GM12864 (cell line): ENCODE measurements around the gene ARHGEF10L.

Experiments used
- DNase-seq: peaks from one replicate; pipeline ENCODE4 v3.0.0-alpha.2; 2011; ENCODE audit warnings: low read depth
- H3K4me3 ChIP-seq: 2 replicates; pipeline ENCODE4 v1.5.1; 2011; ENCODE audit warnings: mild to moderate bottlenecking, low read depth, low read length, control low read depth
- CTCF ChIP-seq: IDR thresholded peaks from 2 replicates; pipeline ENCODE4 v1.5.1; 2011; ENCODE audit warnings: low read depth, mild to moderate bottlenecking, moderate library complexity, low read length, control low read depth, inconsistent platforms; ENCODE audit errors: missing control alignments

The ARHGEF10L gene

DNA sequence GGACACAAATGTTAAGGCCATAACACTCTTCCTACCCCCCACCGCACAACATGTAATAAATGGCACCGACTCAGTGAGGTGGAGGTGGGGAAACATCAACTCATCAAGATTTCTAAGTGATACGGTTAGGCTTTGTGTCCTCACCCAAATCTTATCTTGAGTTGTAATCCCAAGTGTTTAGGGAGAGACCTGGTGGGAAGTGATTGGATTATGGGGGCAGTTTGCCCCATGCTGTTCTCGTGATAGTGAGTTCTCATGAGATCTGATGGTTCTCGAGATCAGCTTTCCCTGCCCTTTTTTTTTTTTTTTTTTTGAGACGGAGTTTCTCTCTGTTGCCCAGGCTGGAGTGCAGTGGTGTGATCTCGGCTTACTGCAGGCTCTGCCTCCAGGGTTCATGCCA lies 164.7 kb downstream of the ARHGEF10L start:
- H3K4me3 ChIP-seq: no peak overlapping the region
- TF ChIP-seq CTCF: no peak
- no peak for DNase-seq

DNA sequence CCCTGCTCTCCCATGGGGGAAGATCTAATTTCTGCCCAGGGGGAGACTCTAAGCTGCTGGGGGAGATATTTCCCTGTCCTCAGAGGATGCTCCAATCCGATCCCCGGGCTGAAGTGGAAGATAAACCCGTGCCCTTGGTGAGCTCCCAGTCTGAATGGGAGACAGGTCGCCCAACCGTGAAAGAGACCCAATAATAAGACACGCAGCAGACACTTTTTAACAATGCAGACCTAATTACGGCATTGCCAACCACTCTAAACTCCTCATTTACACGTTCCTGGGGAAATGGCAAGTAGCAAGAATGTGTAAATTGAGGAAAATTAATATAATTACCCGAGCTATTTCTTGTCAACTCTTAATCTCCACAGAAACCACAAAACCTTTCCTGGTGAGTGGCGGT lies 166.9 kb downstream of the ARHGEF10L start:
- no peak for DNase-seq
- no peak for TF ChIP-seq CTCF
- no peak overlapping the region for H3K4me3 ChIP-seq

DNA sequence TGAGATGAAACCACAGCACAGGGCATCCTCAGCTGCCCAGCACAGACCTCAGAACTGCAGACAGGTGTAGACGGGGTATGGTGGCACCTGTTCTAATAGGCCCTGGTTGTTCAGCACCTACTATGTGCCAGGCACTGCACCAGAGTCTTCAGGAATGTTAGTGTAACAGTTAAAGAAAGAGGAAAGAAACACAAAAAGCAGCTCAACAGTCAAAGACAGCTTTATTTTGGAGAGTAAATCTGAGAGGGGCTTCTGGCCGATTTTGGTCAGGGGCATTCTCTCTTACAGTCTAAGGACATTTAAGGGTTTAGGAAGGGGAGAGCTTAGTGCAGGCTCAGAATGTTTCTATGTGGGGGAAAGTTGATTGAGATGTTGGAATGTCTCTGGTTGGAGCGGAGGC lies 170.5 kb downstream of the ARHGEF10L start:
- H3K4me3 ChIP-seq: no peak overlapping the region
- no peak for TF ChIP-seq CTCF
- DNase-seq: no peak

DNA sequence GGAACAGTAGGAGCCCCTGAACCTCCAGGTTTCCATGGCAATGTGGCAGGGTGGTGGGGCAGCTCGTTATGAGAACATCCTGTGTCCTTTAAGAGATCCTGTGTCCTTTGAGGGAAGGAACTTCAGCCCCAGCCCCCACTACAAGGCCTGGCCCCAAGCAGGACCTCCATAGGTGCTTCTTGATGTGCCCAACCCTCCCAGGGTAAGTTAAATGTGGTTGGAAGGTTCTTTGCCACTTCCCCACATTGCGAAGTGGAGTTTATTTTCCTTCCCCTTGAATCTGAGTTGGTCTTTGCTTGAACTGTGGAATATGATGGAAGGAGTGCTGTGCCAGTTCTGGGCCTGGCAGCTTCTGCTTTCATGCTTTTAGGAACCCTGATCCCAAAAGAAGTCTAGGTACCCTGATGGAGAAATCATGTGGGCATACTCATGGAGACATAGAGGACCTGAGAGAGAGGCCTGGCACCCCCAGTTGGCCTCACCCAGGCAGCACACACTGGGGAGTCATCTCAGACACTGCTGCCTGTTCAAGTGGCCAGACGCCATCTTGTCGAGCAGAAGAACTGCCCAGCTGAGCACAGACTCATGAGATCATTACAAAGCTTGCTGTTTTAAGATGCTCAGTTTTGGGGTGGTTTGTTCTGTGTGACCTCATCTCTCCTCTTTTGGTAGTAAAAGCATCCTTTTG lies 171.5 kb downstream of the ARHGEF10L start:
- no peak for TF ChIP-seq CTCF
- DNase-seq: no peak
- H3K4me3 ChIP-seq: no peak overlapping the region

- DNase-seq: no peak
- H3K4me3 ChIP-seq: no peak overlapping the region
- no peak for TF ChIP-seq CTCF
These were observed 172.0 kb downstream of the ARHGEF10L start for GRCh38 chr1:17711577-17711910.

DNA sequence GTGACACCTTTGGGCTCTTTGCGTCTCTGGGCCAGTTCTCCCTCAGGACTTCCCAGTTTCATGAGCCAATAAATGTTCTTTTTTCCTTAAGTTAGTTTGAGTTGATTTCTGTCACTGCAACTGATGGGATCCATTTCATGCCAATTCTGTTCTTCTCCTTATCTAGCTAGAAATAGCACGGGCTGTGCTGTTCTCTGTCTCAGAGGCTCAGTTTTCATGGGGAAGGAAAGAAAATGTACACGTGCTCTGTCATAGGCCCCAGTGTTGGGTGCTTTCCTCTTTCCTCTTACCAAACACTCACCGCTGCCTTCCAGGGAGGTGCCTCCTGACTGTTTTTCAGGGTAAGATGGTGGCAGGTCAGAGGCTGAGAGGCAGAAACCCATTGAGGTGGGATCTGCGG lies 172.4 kb downstream of the ARHGEF10L start:
- no peak overlapping the region for H3K4me3 ChIP-seq
- TF ChIP-seq CTCF: no peak
- no peak for DNase-seq

DNA sequence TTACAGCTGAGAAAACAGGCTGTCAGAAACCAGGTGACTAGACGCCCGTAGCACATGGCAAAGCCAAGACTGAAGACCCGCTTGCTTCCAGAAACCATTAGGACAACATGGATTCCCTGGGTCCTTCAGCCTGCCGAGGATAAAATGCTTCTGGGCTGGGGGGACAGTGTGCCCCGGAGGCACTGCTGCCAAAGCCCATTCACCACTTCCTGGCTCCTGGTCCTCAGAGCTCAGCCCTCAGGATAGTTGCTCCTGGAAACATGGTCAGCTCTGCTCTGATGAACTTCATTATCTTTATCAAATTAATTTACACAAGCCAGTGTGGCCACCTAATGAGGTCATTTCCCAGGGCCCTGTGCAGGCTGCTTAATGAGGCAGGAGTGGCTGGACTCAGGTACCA lies 174.5 kb downstream of the ARHGEF10L start:
- no peak for DNase-seq
- no peak overlapping the region for H3K4me3 ChIP-seq
- no peak for TF ChIP-seq CTCF
